Right lobe of liver (tissue), 6 donors: ENCODE data around the gene FNTB. TPM values are rescaled to one million over a fixed set of nuclear protein-coding genes. Genes with fewer than 3 reads are reported as not detected.

Source experiments
- ATAC-seq, 4 donors: fragments of 200-7000 bp; cut with Tn5 transposase; one replicate each; pipeline ENCODE4 v1.9.1; 2020; ENCODE audit warnings: mild to moderate bottlenecking in 4 of 4, moderate library complexity in 4 of 4
- DNase-seq, 3 donors: peaks; one replicate each; pipeline ENCODE4 v3.0.0-alpha.2; 2020
- H3K27ac ChIP-seq, 3 donors: fragments of 200-600 bp; one replicate each; pipeline ENCODE4 v1.8.0; 2022
- H3K27me3 ChIP-seq, 2 donors: fragments of 200-600 bp; one replicate each; pipeline ENCODE4 v1.8.0; 2022
- H3K36me3 ChIP-seq, 4 donors: fragments of 200-600 bp; sonication (generic) in 1 of 4; one replicate each; pipeline versions ENCODE4 v1.5.1 to v1.8.0; 2017 to 2022; ENCODE audit warnings: control low read depth in 1 of 4
- H3K4me1 ChIP-seq, 4 donors: fragments of 200-600 bp; sonication (generic) in 1 of 4; one replicate each; pipeline versions ENCODE4 v1.5.1 to v1.8.0; 2017 to 2022; ENCODE audit warnings: control low read depth in 1 of 4
- H3K4me3 ChIP-seq, 3 donors: fragments of 200-600 bp; one replicate each; pipeline ENCODE4 v1.8.0; 2022
- H3K9me3 ChIP-seq, 4 donors: fragments of 200-600 bp; sonication (generic) in 1 of 4; one replicate each; pipeline versions ENCODE4 v1.5.1 to v1.8.0; 2017 to 2022; ENCODE audit warnings: control low read depth in 1 of 4
- CTCF ChIP-seq, 4 donors: fragments of 200-600 bp in 3 of 4; fragments of 450-650 bp in 1 of 4; IDR thresholded peaks; one replicate each; pipeline versions ENCODE4 v1.5.1 to v1.8.0; 2016 to 2022; ENCODE audit warnings: antibody characterized with exemption in 4 of 4, mild to moderate bottlenecking in 2 of 4
- POLR2A ChIP-seq: fragments of 450-650 bp; IDR thresholded peaks from one replicate; pipeline ENCODE4 v1.6.1; 2017; ENCODE audit warnings: antibody characterized with exemption, mild to moderate bottlenecking
- WGBS: methylation state at CpG from one replicate; pipeline ENCODE4 v1.1.6; 2018; ENCODE audit warnings: low coverage, low lambda C conversion rate; ENCODE audit not compliant: insufficient coverage; ENCODE audit errors: missing lambda C conversion rate; 5-methylcytosine and 5-hydroxymethylcytosine counted together
- intact Hi-C, 2 donors: fragments of 100-400 bp; cut with DNase I; formaldehyde crosslinking; loops; one replicate each; pipeline versions ENCODE4 v1.11.2 to v1.14.1; 2022
- total RNA-seq, 6 experiments: library from RNA; depleted of rRNA in 2 of 6; stranded (reverse); fragments of >200 nt in 2 of 6; fragmentation: NEBNext Ultra II Directional in 3 of 6; extraction: Animal tissue kit (Norgen Biotek cat#: 25700) in 3 of 6; gene quantifications; one replicate each; pipeline versions ENCODE4 v1.1.0 to v1.2.4, GENCODE V29; 2016 to 2023
- donor health status: DM: no; HTN: yes; CAD: no.
- donor health status: DM: no; HTN: no; CAD: no.
- donor health status: DM: no; HTN: no; CAD: no.
- donor health status: DM: no; HTN: yes; CAD: no.
- donor health status: DM: no; HTN: yes; CAD: no.

Gene FNTB
- total RNA-seq, 6 experiments from 2014 or later = 6.1 to 19.2 (median 9.0) TPM

DNA sequence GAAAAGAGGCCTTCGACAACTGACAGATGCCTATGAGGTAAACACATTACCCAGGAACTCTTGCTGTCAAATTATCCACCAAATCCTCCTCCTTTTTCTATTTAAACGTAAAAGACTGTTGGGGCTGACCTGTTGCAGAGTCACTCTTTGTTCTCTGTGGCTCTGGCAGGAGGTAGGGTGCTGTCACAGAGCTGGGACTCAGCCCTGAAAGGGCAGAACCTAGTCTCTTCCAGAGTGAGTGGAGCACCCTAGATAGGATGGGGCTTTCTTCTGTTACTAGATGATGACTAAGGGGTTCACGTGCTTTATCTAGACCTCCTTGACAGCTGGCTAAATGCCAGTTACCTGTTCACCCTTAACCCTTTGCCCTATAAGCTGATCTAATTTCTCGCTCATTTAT, 25.7 kb downstream of the FNTB start:
- Histone ChIP-seq H3K4me3 (no peak overlapping the region), H3K4me1 (no peaks in the 10 kb centered on the region), H3K9me3 (no peaks in the 10 kb centered on the region), H3K27me3 (no peaks in the 10 kb centered on the region), H3K27ac (no peak overlapping the region), H3K36me3 (peaks cover 0 to 2% (median 0%) of the 10 kb centered on the region in 4 donors)
- whole genome bisulfite sequencing = 72% methylated on average over 3 of the region's 4 CpGs
- DNase-seq (no peak), ATAC-seq (no peak)
- intact Hi-C loops = no loop called here
- TF ChIP-seq POLR2A (no peak), CTCF (IDR thresholded peaks at IDR 0.05) (no peak)

GRCh38 chr14:65015391-65015790, 28.7 kb downstream of the FNTB start:
- 73% methylated on average over 2 of the region's 3 CpGs for WGBS
- no peaks in the 10 kb centered on the region for H3K9me3 ChIP-seq
- no peaks in the 10 kb centered on the region for H3K27me3 ChIP-seq
- H3K4me1 ChIP-seq = peaks cover 0 to 11% (median 2%) of the 10 kb centered on the region in 4 donors
- DNase-seq (no peak), ATAC-seq (no peak)
- no peak for TF ChIP-seq CTCF (IDR thresholded peaks at IDR 0.05)
- no peak for TF ChIP-seq POLR2A
- intact Hi-C loops = no loop called here
- H3K36me3 ChIP-seq = peaks cover 0 to 2% (median 0%) of the 10 kb centered on the region in 4 donors
- no peak overlapping the region for H3K4me3 ChIP-seq
- no peak overlapping the region for H3K27ac ChIP-seq

GRCh38 chr14:65016471-65016870, 29.8 kb downstream of the FNTB start:
- ATAC-seq = no peak
- peaks cover 0 to 2% (median 0%) of the 10 kb centered on the region in 4 donors for H3K36me3 ChIP-seq
- intact Hi-C loops = no loop called here

GRCh38 chr14:65019944-65020566, 33.4 kb downstream of the FNTB start:
- TF ChIP-seq POLR2A = no peak
- TF ChIP-seq CTCF (IDR thresholded peaks at IDR 0.05) = peak; percentile 69 to 89 (median 76)
- peaks cover 0 to 12% (median 2%) of the 10 kb centered on the region in 4 donors for H3K4me1 ChIP-seq
- H3K9me3 ChIP-seq = no peaks in the 10 kb centered on the region
- peak; percentile 95 to 100 (median 98) for ATAC-seq
- intact Hi-C loops = no loop called here
- H3K4me3 ChIP-seq = no peak overlapping the region
- DNase-seq = no peak
- H3K27ac ChIP-seq = no peak overlapping the region
- no peaks in the 10 kb centered on the region for H3K27me3 ChIP-seq
- H3K36me3 ChIP-seq = no peaks in the 10 kb centered on the region
- 50% methylated on average over 8 of the region's 9 CpGs for WGBS

More at GRCh38 chr14:65016471-65016870, 29.8 kb downstream of the FNTB start:
- no peaks in the 10 kb centered on the region for H3K9me3 ChIP-seq
- no peaks in the 10 kb centered on the region for H3K27me3 ChIP-seq
- no peak overlapping the region for H3K27ac ChIP-seq
- 68% methylated on average over 2 of the region's 4 CpGs for WGBS
- H3K4me3 ChIP-seq = no peak overlapping the region
- H3K4me1 ChIP-seq = peaks cover 0 to 12% (median 2%) of the 10 kb centered on the region in 4 donors
- TF ChIP-seq CTCF (IDR thresholded peaks at IDR 0.05) (no peak), POLR2A (no peak)
- DNase-seq = no peak
